GM21717 (cell line): ENCODE measurements around the gene ZNF485.
A peak's percentile ranks its signal among the peaks of the same experiment; 100 is the strongest.
"Not testable (repeated sequence)": the region's sequence is repeated elsewhere in the genome, so short reads cannot be mapped to it uniquely, and the experiment has no call there.

ENCODE experiments used
- ATAC-seq: cut with Tn5 transposase; IDR thresholded peaks from one replicate; pipeline ENCODE4 v1.9.1; 2021; ENCODE audit warnings: mild to moderate bottlenecking, moderate library complexity; ENCODE audit not compliant: unreplicated experiment

ZNF485 gene

DNA sequence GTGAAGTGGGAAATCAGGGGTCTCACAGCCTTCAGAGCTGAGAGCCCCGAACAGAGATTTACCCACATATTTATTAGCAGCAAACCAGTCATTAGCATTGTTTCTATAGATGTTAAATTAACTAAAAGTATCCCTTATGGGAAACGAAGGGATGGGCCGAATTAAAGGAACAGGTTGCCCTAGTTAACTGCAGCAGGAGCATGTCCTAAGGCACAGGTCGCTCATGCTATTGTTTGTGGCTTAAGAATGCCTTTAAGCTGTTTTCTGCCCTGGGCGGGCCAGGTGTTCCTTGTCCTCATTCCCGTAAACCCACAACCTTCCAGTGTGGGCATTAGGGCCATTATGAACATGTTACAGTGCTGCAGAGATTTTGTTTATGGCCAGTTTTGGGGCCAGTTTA lies 4.7 kb upstream of the ZNF485 start:
- not testable (repeated sequence) for ATAC-seq

DNA sequence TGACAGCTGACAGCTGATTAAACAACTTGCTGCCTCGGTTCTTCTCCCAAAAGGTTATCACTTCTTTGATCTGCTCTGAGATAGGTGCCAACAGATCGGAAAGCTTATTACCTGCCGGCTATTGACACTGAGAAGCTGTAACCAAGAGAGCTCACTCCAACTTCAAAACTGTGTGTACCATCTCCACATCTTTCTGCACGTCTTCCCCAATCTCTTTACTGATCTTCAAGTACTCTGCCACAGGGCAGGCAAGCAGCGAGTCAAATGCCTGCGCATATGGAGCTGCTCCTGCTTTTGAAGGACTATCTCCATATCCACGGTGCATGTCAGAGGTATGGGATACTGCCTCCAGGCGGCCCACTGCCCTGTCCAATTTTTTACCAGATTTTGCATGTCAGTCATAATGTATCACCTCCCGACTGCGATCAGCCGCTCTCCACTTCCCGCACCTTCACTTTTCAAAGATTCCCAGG lies 352 bp upstream of the ZNF485 start:
- ATAC-seq: peak; percentile 5

DNA sequence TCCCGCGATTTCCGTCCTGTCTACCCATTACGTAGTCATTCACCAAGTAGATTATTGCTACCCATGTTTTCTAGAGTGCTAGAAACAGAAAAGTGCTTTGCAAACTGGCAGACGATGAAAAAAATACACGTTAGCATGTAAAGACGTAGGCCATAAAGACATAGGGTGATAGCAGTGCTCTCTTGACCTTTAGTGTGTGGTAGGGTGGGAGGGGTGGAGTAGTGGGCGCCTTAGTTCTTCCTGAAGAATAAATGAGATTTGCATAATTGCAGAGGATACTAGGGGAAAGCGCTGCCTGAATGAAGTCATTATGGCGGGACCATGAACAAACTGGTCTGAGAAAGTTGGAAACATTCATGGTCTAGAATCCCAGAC lies 948 bp downstream of the ZNF485 start:
- ATAC-seq: no peak

DNA sequence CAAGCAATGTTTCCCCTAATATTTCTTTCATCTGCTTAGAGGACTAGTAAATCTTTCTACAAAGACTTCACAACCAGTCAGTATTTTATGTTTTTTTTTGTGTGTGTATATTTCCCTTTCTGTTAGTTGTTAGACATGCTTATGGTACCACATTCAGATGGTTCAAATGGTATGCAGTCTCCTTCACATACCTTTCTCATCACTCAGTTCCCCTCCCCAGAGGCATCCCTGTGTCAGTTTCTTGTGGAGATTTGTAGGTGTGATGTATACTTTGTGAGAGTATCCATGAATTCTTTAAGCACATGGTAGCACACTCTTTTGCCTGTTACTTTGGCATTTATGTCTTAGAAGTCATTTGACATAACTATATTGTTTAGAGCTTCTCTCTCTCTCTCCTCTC lies 4.4 kb downstream of the ZNF485 start:
- no peak for ATAC-seq

DNA sequence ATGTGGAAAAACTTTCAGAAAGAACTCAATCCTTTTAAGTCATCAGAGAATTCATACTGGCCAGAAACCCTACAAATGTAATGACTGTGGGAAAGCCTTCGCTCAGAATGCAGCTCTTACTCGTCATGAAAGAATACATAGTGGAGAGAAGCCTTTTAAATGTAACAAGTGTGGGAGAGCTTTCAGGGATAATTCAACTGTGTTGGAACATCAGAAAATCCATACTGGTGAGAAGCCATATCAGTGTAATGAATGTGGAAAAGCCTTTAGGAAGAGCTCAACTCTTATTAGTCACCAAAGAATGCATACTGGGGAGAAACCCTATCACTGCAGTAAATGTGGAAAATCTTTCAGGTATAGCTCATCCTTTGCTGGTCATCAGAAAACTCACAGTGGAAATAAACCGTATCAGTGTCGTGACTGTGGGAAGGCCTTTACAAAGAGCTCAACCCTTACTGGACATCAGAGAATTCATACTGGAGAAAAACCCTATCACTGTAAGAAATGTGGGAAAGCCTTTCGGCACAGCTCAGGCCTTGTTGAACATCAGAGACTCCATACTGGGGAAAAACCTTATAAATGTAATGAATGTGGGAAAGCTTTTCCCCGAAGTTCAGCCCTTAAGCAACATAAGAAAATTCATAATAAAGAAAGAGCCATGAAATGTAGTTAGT lies 10.6 kb downstream of the ZNF485 start:
- no peak for ATAC-seq

DNA sequence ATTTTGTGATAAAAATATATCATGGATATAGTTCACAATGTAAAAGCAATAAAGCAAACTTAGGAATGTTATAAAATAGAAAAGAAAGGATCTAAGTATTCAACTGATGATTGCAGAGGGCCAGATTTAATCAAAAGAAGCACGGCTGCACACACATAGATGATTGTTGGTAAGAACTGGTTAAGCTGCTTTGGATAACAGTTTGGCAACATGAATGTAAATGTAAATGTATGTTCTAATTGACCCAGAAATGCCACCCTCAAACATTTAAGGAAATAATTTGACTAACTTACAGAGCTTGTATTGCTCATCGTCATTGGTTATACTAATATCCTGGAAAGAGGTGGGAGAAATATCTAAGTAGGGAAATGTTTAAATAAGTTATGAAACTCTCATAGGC lies 13.1 kb downstream of the ZNF485 start:
- no peak for ATAC-seq

DNA sequence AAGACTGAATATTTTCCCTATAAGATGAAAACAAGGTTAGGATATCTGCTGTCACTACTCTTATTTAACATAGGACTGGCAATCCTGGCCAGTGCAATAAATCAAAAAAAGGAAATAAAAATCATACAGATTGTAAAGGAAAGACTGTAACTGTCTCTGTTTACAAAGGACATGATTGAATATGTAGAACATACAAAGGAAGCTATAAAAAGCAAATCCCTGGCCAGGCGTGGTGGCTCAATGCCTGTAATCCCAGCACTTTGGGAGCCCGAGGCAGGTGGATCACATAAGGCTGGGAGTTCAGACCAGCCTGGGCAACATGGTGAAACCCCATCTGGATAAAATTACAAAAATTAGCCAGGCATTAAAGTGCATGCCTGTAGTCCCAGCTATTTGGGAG lies 15.8 kb downstream of the ZNF485 start:
- ATAC-seq: no peak

DNA sequence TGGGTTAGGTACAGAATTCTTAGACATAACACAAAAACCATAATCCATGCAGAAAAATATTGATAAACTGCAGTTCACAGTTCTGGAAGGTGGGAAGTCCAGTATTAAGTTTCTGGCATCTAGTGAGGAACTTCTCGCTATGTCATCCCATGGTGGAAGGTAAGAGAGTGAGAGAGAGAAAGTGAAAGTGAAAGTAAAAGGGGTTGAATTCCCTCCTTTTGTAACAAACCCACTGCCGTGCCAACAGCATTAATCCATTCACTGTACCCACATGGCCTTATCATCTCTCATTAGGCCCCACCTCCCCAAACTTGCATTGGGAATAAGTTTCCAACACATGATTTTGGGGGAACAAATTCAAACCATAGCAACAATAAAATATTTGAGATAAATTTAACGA lies 17.1 kb downstream of the ZNF485 start:
- ATAC-seq: no peak

DNA sequence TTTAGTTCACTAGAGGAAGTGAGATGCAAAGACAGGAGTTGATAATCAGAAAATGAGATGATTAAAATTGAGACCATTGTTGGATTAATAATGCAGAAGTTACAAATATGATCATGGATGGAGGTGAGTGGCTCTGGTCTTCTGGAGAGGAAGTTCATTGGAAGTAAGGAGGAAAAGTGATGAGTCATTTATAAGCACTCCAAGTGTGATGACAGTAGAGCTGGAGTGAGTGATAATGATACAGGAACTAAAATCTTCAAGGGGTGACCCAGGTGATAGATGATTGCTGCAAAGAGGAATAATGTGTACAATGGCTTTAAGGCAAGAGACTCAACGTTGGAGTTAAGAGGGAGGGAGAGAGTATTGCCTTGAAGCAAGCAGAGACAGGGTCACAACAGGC lies 21.7 kb downstream of the ZNF485 start:
- no peak for ATAC-seq

DNA sequence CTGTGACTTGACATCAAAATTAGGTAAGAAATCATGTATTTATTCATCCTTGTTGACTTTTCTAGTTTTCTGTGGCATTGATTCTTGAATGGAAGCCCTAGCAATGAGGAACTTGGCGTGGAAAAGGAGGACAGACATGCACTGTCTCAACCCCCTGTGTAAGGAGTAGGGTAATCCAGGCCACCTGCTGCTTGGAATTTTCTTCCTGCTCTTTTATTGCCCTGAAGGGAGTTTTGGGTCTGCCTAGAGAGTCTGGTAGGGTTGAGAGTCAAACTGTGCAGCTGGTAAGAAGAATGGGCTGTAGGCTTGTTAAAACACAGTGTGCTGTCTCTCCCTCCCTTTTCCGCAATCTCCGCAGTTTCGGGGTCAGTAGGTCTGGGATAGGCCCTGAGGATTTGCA lies 22.7 kb downstream of the ZNF485 start:
- ATAC-seq: no peak

DNA sequence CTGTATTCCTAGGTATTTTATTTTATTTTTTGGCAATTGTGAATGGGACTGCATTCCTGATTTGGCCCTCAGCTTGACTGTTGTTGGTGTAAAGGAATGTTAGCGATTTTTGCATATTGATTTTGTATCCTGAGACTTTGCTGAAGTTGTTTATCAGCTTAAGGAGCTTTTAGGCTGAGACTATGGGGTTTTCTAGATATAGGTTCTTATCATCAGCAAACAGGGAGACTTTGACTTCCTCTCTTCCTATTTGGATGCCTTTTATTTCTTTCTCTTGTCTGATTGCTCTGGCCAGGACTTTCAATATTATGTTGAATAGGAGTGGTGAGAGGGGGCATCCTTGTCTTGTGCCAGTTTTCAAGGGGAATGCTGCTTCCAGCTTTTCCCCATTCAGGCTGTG lies 29.6 kb downstream of the ZNF485 start:
- ATAC-seq: not testable (repeated sequence)

DNA sequence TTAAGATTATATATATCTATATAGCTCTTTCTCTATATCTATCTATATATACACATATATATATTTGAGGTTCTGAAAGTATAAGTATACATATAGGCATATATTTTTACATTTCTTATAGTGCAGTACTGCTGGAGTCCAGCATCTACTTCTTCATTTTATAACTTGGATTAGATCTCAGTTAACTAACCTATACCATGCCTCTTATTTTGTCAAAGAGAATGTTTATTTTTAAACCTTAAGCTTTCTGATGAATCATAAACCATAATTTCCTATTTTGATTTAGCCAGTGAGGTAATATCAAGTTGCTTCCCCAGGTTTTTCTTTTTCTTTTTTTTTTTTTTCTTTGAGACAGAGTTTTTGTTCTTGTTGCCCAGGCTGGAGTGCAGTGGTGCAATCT lies 34.4 kb downstream of the ZNF485 start:
- no peak for ATAC-seq

DNA sequence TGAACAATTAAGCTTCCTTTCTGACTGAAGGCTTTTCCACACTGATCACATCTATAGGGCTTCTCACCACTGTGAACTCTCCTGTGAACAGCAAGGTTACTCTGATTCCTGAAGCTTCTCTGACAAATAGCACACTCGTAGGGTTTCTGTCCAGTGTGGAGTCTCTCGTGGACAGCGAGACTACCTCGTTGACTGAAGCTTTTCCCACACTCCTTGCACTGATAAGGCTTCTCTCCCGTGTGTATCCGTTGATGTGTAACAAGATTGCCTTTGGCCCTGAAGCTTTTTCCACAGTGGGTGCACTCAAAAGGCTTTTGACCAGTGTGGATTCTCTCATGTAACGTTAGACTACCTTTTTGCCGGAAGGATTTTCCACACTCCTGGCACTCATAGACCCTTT lies 38.0 kb downstream of the ZNF485 start:
- ATAC-seq: no peak

DNA sequence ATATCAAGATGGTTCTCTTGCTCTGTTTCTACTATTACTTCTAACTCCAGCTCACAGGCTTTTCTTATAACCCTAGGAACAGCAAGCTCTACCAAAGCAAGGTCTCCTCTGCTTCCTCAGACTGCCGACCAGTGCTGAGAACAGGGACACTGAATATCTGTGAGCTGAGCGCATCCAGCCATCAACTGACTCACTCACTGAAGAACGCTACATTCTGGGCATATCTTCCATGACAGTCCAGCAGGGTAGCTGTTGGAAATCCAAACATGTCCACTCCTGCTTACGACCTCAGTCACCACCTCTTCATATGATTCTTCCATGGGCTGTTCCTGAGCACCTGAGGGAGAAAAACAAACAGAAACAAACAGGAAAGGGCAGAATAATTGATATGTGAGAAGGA lies 39.6 kb downstream of the ZNF485 start:
- ATAC-seq: no peak

DNA sequence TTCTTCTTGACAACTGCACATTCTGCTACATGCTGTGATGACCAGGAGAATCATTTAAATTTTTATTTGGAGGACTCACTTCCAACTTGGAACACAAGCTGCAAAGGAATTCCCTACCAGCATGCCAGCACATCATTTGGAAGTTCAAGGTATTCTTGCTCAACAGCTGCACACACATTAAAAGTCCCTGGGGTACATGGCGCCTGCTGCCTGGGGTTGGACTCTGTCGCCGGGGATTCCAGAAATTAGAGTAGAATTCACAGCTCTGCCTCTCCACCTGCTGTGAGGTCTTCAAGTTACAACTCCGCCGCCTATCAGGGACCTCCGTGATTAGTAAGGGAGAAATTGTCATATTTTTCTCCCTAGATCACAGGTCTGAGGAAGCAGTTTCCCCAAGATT lies 41.3 kb downstream of the ZNF485 start:
- ATAC-seq: no peak

DNA sequence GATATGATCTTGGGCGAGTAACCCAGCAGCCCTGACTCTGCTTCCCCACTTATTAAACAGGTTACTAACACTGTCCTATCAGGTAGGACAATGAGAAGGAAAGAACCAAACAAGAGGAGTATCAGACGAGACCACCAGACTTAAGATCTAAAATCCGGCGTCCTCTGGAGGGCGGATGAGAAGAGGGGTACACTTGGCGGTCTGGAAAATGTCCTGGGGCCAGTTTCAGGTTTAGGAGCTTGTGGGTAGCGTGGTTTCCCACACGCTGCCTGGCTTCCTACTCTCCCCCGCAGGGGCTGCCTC lies 41.8 kb downstream of the ZNF485 start:
- peak; percentile 3 for ATAC-seq

DNA sequence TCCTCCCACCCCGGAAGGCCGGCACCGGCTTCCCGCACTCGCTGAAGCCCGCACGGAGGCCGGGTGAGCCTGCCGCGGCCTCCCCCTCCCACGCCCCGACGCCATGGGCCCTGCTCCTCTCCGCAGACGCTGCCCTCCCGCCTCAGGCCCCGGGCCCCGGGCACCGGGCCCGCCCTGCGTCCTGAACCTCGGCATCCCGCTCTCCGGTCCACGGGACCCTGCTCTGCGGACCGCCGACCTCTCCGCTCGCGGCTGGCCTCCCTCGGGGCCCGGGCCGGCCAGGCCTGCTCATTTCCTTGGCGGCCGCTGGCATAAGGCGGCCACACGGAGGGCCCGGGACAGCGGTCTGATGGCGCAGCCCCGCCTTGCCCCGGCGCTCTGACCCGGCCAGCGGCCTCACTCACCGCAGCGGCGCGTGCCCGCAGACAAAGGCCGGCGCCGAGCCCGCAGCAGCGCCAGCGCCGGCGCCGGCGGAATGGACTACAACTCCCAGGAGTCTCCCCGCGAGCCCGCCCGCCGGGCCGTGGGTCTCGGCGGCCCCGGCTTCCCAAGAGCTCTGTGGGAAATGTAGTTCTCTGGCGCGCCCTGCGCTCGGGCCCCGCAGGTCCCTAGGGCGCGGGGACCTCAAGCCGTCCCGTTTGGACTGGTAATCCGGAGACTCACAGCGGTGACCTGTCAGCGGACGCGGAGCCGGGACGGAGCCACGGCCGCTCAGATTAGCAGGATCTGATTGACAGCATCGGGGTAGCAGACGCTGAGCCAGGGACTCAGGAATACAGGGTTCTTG lies 42.4 kb downstream of the ZNF485 start, which contains the start of gene ZNF32:
TSS of gene ZNF32 (minus strand) at position 484 of the 787 bp plus-strand sequence. CDS start 2,748 bp downstream, outside the sequence.
- ATAC-seq: peak; percentile 100

DNA sequence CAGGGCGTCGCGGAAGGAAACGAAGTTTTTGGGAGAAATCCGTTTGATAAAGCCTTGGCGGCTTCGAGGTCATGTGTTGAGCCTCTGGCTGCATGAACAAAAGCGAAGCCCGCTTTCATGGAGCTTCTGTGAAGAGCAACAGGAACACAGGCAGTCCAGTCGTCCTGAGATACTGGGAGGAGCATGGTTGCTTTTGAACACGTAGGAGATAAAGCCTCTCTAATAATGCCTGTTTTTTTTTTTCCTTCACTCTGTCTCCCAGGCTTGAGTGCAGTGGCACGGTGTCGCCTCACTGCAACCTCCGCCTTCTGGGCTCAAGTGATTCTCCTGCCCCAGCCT lies 42.9 kb downstream of the ZNF485 start:
- ATAC-seq: no peak

DNA sequence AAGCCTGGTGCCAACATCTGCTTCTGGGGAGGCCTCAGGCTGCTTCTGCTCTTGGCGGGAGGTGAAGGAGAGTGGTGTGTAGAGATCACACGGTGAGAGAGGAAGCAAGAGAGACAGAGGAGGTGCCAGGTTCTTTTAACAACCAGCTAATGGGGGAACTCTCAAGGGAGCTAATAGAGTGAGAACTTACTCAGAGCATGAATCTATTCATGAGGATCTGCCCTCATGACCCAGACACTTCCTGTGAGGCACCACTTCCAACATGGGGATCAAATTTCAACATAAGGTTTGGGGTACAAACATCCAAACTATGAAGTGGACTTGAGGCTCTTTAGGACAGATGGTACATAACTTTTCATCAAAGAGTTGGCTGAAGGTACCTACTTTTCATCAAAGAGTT lies 47.5 kb downstream of the ZNF485 start:
- ATAC-seq: no peak

DNA sequence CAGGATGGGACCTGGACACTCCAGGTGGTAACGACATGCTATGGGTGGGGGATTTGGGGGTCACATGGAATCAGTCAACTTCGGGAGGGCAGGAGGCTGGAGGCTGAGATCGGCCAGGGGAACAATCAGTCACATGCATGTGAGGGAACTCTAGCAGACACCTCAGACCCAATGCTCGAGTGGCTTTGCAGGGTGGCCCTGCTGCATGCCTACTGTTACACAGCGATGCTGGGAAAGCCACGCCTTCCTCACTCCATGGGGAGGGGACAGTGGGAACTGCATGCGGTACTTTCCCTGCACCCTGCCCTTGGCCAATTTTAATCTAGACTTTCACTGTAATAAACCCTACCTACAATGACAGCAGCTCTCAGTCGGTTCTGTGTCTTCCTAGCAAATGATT lies 49.1 kb downstream of the ZNF485 start:
- no peak for ATAC-seq

DNA sequence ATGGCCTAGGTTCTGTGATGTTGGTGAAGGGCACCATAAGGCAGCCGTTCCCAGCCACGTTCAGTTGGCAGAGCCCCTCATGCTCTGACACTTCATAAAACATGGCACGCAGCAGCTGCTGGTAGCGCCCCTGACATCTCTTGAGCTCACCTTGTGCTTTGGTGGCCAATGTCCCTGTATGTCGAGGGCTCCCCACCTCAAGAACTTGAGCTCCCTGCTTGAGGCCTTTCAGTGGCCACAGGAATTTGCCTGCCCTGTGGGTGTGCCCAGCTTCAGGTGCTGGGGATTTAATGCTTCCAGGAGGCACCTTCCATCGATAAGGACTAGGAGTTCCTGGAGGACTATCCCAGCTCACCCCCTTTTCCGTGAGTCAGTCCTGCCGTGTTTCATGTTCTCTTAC lies 52.0 kb downstream of the ZNF485 start:
- ATAC-seq: no peak

DNA sequence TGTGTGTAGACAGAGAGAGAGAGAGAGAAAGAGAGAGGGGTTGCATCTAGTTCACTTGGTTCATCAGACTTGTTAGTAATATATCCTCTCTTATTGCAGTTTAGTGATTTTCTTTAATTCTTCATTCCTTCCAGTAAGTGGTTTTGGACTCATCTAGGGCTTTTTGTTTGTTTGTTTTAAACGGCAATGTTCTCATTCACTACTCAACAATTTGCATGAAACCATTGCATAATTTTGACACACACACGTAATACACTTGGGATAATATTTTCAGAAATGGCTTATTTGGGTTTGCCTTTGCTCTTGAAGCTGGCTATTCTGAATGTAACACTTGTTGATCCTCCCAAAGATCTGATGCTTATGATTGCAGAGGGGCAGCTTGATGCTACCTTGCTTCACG lies 58.8 kb downstream of the ZNF485 start:
- ATAC-seq: no peak

DNA sequence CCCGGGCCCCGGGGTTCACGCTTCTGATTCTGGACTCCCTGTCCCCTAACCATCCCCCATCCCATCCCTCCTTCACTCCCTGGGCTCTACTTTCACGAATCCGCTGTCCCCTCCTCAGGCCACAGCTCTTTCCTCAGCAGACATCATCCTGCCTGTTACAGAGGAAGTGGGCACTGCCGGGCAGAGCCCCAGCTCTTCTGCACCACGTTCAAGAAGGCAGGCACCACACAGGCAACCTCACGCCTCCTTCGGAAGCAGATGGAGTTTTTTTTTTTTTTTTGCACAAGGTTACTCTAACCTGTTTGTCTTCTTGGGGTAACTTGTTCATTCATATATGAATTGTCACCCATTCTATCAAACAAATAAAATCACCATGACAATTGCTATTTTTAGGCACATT lies 60.3 kb downstream of the ZNF485 start:
- no peak for ATAC-seq
